ENCODE data around the gene IFITM10.
"Not testable (repeated sequence)": the region's sequence is repeated elsewhere in the genome, so short reads cannot be mapped to it uniquely, and the experiment has no call there.

The IFITM10 gene

DNA sequence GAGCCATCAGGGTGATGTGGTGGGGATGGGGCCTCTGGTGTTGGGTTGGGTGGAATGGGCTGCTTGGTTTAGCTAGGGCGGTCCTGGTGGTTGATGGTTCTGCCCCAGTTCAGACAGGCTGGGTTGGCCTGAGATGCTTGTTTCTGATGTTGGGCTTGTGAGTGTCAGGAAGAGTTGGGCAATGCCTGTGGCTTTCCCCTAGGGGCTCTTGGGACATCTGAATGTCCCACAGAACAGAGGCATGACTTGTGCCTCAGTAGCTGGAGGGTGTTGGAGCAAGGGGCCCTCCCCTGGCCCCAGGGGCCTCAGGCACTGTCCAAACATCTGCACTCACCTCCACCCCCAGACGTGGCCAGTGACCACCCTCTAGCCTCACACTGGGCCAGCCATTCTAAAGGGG lies 27.3 kb upstream of the IFITM10 start:
- no peak for FAIRE-seq

- FAIRE-seq, result no peak
These were observed 26.7 kb upstream of the IFITM10 start for GRCh38 chr11:1776944-1777715.

DNA sequence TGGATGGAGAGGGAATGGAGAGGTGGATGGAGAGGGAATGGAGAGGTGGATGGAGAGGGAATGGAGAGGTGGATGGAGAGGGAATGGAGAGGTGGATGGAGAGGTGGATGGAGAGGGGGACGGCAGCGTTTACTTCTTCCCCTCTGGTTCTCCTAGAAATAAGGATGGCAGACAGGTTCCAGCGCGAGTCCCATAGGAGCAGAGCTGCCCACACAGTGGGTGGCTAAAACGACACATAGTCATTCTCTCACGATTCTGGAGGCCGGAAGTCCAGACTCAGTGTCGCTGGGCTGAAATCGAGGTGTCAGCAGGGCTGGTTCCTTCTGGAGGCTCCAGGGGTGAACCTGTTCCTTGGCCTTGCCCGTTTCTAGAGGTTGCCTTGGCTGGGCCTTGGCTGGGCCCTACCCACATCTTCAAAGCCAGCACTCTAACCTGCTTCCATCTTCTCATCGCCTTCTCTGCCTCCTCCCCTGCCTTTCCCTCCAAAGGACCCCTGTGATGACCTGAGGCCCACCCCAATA lies 26.0 kb upstream of the IFITM10 start:
- FAIRE-seq, result no peak

DNA sequence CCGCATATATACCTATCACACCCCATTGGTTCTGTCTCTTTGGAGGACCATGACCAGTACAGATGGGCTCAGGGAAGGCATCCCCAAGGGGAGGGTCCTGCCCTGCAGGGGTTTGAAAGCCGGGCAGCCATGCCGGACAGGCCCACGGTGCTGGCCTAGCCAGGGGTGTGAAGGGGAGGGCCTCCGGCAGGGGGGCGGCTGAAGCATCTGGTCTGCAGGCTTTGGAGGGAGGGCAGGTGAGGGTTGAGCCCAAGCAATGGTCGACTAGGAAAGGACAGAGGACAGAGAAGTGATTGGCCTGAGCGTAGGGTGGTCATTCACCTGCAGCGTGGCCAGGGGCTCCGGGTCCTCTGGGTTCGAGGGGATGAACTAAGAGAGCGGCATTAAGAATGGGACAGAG lies 24.5 kb upstream of the IFITM10 start:
- no peak for FAIRE-seq

GRCh38 chr11:1773994-1774550 lies 23.7 kb upstream of the IFITM10 start:
- no peak for FAIRE-seq

DNA sequence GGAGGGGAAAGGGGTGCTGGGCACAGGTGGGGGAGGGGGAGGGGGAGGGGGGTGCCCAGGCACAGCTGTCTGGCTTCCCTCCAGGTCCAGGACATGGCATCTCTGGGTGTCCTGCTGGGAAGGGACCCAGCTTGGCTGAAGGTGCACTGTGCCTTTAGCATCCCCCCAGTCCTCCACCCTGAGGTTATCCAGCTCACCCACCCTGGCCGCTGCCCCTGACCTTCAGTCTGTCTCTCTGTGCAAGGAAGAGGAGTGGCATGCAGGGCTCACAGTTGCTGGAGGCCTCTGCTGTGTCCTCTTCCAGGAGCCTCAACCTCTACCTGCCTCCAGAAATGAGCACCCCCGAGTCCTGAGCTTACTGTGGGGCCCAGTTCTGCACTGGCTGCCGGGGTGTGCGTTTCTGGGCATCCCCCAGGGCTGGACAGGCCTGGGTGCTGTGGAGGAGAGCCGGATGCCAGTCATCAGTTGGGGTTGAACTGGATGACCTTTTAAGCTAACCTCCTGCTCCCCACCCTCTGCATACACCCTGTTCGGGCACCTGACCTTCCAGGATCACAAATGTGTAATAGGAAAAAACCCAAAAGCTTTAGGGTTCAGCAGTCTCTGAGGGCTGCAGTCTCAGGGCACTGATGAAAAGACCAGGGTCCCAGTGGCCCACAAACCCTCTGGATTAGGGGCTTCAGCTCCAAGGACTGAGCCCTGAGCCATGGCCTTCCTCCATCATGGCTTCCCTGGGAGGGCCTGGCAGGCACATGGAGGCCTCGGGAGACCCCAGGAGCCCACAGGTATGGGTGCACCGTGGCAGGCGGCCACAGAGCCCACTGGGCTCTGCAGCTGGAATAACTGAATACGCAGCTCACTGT lies 23.0 kb upstream of the IFITM10 start:
- no peak for FAIRE-seq

DNA sequence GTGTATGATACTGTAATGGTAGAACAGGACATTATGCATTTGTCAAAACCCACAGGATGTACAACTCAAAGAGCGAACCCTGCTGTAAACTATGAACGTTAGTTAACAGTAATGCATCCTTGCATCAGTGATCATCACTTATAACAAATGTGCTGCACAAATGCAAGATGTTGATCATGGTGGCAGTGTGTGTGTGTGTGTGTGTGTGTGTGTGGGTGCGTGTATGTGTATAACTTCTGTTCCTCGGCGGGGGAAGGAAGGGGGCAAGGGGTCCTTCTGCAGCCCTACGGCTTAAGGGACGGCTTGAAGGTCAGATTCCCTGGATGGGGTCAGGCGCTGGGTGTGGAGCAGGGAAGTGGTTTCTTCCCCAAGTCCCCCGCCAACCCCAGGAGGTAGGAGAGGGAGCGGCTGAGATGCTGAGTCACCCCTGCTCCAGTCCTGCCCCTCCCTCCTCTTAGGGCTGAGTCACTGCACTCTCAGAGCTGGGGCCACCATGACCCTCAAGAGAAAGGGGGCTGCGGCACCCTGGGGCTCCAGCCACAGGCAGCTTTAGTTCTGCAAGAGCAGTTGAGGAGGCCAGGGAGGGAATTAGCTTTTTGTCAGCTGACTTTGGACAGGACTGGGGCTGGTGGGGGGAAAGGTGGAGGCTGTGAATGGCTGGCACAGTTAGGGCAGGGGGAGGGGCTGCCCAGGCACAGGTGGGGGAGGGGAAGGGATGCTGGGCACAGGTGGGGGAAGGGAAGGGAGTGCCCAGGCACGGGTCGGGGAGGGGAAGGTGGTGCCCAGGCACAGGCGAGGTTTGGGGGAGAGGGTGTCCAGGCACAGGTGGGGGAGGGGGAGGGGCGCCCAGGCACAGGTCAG lies 22.1 kb upstream of the IFITM10 start:
- no peak for FAIRE-seq

- FAIRE-seq, result no peak
These were observed 21.3 kb upstream of the IFITM10 start for GRCh38 chr11:1771700-1772099.

- no peak for FAIRE-seq
These were observed 20.9 kb upstream of the IFITM10 start for GRCh38 chr11:1771273-1771672.

DNA sequence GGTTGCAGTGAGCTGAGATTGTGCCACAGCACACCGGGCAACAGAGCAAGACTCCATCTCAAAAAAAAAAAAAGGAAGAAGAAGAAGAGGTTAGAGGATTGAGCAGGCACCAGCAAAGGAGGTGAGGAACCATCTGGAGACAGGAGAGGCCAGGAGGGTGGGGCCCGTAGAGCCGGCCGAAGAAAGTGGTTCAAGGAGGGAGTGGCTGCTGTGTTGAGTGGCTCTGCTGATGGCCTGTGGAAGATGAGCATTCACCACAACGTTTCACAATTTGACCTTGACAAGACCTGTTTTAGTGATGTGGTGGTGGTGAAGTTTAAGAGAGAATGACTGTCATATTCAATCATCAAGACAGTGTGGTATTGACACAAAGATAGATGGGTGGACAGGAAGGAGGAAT lies 20.1 kb upstream of the IFITM10 start:
- FAIRE-seq, result no peak

DNA sequence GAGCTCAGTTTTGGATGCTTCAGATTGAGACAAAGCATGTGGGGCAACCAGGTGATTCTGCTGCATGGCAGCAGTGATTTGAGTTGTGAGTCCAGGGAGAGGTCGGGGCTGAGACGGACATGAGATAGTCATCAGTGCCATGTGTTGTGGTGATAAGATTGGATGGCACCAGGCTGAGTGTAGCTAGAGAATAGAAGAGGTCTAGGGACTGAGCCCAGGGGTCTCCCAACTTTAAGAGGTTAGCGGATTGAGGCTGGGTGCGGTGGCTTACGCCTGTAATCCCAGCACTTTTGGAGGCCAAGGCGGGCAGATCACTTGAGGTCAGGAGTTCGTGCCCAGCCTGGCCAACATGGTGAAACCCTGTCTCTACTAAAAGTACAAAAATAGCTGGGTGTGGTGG lies 19.7 kb upstream of the IFITM10 start:
- no peak for FAIRE-seq

- not testable (repeated sequence) for FAIRE-seq
These were observed 19.0 kb upstream of the IFITM10 start for GRCh38 chr11:1769304-1769936.

- no peak for FAIRE-seq
These were observed 17.7 kb upstream of the IFITM10 start for GRCh38 chr11:1768141-1768469.

DNA sequence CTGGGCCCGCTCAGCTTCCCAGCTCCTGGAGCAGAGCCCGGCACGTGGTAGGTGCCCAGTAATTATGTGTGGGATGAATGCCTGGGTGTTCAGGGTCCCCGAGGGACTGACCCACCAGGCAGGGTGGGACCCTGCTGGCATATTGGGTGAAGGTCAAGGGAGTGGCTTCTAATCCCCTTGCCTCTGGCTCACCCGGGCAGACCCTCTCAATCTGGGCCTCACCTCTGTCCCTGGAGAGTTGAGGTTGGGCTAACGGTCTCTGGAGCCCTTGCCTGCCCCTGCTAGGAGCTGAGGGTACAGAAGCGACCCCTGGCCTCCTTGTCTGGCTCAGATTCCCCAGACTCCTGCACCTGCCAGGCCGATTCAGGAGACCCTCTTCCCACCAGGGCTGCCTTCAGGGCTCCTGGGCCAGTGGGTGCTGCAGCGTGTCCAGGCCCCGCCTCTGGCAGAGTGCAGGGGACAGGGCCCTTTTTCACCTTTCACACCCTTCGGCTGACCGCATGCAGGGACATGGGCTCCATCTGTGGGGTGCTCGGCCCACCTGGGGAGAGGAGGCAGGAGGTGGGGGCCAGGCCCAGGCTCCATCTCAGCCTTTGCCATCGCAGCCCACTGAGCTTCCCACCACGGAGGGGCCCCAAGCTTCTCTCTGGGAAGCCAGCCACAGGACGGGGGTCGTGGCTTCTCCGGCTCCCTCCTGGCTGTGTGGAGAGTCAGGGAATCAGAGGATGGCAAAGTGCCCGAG lies 17.2 kb upstream of the IFITM10 start:
- no peak for FAIRE-seq

DNA sequence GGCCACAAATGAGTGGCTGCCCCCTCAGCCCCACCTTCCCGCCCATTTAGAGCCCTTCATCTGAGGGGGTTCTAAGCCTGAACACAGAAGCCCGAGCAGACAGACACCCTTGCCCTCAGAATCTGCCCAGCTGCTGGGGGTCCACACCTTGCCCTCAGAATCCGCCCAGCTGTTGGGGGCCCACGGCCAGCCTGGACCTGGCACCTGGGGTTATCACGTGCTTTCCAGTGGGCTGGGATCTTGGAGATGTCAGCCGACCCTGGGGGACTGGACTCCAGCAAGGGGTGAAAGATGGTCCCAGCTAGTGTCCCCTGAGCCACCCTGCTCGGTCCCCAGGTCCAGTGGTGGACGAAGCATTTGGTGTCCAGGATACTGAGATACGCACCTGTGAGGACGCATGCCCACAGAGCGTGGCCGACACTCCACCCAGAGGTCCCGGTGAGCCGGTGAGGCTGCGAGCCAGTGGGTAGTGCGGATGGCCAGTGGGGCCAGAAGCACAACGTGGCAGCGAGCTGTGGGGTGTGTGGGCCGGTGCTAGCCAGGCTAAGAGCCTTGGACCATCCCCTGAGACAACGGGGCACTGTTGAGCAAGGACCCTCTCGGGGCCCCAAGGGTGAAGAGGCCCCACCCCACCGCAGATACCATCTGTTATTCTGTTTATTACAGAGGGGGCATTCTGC lies 16.5 kb upstream of the IFITM10 start:
- no peak for FAIRE-seq

DNA sequence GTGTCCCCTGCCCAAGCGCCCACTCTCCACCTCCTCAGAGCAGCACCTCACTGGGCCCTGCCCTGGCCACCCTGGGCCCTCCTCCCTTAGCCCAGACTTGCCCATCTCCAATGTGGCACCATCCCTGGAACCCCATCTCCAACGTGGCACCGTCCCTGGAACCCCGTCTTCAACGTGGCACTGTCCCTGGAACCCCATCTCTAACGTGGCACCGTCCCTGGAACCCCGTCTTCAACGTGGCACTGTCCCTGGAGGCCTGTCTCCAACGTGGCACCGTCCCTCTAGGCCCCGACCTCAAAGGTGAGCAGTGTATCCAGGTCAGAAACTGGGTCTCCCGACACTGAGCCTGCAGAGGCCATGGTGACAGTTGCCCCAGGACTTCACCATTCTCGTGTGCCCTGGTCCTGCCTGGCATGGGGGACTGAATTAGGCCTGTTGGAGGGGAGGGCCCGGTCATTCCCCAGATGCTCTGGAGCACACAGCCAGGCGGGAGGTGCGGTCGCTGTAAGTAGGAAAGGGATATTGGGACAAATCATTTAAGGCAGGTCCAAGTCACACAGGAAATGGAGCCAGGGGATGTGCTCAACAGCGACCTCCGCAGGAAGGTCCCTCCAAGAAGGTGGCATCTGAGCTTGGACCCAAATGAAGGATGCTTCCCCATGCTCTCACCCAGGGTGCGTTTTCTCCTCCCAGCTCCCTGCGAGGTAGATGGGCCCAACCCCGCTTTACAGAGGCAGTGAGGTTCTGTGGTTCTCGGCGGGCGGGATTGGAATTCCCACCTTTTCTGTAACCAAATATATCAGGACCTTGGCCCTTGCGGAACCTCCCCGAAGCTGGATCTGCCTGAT lies 15.7 kb upstream of the IFITM10 start:
- no peak for FAIRE-seq

- no peak for FAIRE-seq
These were observed 13.6 kb upstream of the IFITM10 start, which contains the start of gene CTSD for GRCh38 chr11:1763796-1764661. Gene CTSD, minus strand, starts transcription at chr11:1763927. Its CDS starts 68 bp downstream, at chr11:1763859.

GRCh38 chr11:1763336-1763795 lies 13.0 kb upstream of the IFITM10 start:
- FAIRE-seq, result no peak
